ENCODE measurements around the gene PRRC2B.
"Not testable (repeated sequence)": the region's sequence is repeated elsewhere in the genome, so short reads cannot be mapped to it uniquely, and the experiment has no call there.

The PRRC2B gene

DNA sequence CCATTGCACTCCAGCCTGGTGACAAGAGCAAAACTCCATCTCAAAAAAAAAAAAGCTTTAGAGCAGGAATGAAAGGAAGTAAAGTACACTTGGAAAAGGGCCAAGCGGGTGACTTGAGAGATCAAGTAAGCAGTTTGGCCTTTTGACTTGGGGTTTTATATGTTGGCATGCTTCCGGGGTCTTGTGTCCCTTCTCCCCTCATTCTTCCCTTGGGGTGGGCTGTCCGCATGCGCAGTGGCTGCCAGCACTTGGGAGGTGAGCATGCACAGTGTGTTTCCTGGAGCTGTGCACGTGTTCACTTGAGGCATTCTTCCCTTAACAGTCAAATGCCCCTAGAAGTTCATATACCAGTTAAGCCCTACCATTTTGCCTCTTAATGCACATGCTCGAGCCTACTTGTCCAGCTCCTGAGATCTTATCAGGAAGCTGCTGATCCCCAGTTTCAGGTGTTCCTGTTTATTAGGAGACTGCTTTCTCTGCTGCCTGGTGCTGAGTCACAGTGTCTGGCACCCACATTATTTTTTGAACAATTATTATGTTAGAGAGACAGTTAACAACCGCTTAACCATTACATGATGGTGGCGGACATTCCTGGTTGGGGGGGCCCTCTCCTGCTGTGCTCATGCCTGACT is 32.6 kb upstream of the PRRC2B start:
- FAIRE-seq (no peak), DNase-seq (ENCODE audit: insufficient read length, low spot score) (no peak)

DNA sequence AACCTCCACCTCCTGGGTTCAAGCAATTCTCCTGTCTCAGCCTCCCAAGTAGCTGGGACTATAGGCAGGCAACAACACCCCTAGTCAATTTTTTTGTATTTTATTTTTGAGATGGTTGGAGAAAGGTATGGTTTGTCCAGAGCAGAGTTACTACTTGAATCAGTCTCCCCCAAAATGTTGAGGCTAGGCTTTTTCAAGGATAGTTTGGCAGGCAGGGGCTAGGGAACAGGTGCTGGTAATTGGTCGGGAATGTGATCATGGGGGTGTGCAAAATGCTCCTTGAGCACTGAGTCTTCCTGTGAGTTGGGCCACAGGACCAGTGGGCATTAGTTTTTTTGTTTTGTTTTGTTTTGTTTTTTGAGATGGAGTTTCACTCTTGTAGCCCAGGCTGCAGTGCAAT is 28.3 kb upstream of the PRRC2B start:
- FAIRE-seq (no peak), DNase-seq (ENCODE audit: insufficient read length, low spot score) (no peak)
- no peak for TF ChIP-seq TAF1 (IDR thresholded peaks at IDR 0.05; ENCODE audit: low read depth, low read length)
- TF ChIP-seq POLR2AphosphoS5 (IDR thresholded peaks at IDR 0.05; ENCODE audit: low read depth, low read length): no peak
- TF ChIP-seq POU2F2 (IDR thresholded peaks at IDR 0.05; ENCODE audit: low read depth, low read length): no peak

More for the DNA sequence above, 32.6 kb upstream of the PRRC2B start:
- TF ChIP-seq TAF1 (IDR thresholded peaks at IDR 0.05; ENCODE audit: low read depth, low read length): no peak
- TF ChIP-seq POLR2A (IDR thresholded peaks at IDR 0.05; ENCODE audit: low read depth, low read length): no peak

DNA sequence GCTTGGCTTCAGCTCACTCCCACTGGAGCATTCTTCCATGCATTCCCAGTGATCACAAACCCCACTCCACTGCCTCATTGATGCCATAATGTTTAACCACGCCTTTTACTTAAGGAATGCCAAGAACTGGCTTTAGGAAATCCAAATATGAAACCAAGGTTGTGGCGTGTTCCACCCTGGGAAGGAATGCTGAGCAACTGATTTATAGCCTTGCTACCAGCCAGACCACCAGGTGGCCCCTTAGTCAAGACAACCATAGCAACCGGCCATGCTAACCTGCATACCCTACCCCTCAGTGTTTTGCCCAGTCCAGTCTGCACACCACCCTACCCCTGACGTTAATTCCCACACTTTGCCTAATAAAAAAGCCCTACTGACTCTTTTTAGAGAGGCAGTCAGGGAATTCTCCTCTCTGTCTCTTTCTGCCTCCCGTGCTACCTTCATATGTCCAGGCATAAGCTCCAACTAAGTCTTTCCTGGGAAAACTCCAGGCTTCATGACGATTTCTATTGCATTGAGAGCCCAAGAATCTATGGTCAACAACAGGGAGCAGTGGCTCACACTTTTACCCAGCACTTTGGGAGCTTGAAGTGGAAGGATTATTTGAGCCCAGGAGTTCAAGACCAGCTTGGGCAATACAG is 27.0 kb upstream of the PRRC2B start:
- no peak for TF ChIP-seq SPI1 (IDR thresholded peaks at IDR 0.05; ENCODE audit: low read depth, low read length)
- no peak for TF ChIP-seq PAX5 (IDR thresholded peaks at IDR 0.05; ENCODE audit: insufficient read depth, low read length, severe bottlenecking)
- no peak for TF ChIP-seq POU2F2 (IDR thresholded peaks at IDR 0.05; ENCODE audit: low read depth, low read length)
- TF ChIP-seq TAF1 (IDR thresholded peaks at IDR 0.05; ENCODE audit: low read depth, low read length): no peak
- TF ChIP-seq POLR2A (IDR thresholded peaks at IDR 0.05; ENCODE audit: low read depth, low read length): no peak
- no peak for TF ChIP-seq POLR2AphosphoS5 (IDR thresholded peaks at IDR 0.05; ENCODE audit: low read depth, low read length)
- DNase-seq (ENCODE audit: insufficient read length, low spot score) (no peak), FAIRE-seq (no peak)

DNA sequence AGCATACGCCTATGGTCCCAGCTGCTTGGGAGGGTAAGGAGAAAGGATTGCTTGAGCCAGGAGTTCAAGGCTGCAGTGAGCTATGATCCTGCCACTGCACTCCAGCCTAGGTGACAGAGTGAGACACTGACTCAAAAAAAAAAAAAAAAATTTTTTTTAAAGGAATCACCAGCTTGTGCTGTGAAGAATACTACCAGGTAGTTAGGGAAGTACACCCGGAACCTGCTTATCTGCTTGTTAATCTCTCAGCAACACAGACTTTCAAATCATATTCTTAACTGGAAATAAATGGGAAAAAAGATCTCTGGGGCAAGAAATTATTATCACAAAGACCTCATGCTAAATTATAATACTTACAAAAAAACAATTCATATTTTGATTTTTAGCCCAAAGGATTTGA is 26.4 kb upstream of the PRRC2B start:
- TF ChIP-seq POLR2AphosphoS5 (IDR thresholded peaks at IDR 0.05; ENCODE audit: low read depth, low read length) (no peak), POLR2A (IDR thresholded peaks at IDR 0.05; ENCODE audit: low read depth, low read length) (no peak), SPI1 (IDR thresholded peaks at IDR 0.05; ENCODE audit: low read depth, low read length) (no peak), POU2F2 (IDR thresholded peaks at IDR 0.05; ENCODE audit: low read depth, low read length) (no peak), PAX5 (IDR thresholded peaks at IDR 0.05; ENCODE audit: insufficient read depth, low read length, severe bottlenecking) (no peak), TAF1 (IDR thresholded peaks at IDR 0.05; ENCODE audit: low read depth, low read length) (no peak)
- FAIRE-seq: no peak

DNA sequence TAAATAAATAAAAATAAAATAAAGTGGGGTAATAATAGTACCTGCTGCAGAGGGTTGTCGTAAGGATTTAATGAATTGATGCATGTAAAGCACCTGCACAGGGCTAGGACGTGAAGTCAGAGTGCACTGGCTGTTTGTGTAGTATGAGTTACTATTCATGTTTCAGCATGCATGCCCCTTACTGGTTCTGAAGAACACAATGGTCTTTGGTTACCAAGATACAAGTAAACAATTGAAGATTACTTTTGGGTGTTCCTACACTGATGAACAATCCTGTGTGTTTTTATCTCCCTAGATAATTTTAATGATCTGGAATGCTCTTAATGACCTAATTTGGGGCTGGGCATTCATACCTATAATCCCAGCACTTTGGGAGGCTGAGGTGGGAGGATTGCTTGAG is 23.2 kb upstream of the PRRC2B start:
- TF ChIP-seq SPI1 (IDR thresholded peaks at IDR 0.05; ENCODE audit: low read depth, low read length) (no peak), POLR2AphosphoS5 (IDR thresholded peaks at IDR 0.05; ENCODE audit: low read depth, low read length) (no peak), POLR2A (IDR thresholded peaks at IDR 0.05; ENCODE audit: low read depth, low read length) (no peak), POU2F2 (IDR thresholded peaks at IDR 0.05; ENCODE audit: low read depth, low read length) (no peak), TAF1 (IDR thresholded peaks at IDR 0.05; ENCODE audit: low read depth, low read length) (no peak), PAX5 (IDR thresholded peaks at IDR 0.05; ENCODE audit: insufficient read depth, low read length, severe bottlenecking) (no peak)
- no peak for FAIRE-seq
- no peak for DNase-seq (ENCODE audit: insufficient read length, low spot score)

More for the DNA sequence above, 26.4 kb upstream of the PRRC2B start:
- DNase-seq (ENCODE audit: insufficient read length, low spot score): no peak

GRCh38 chr9:131372599-131372973 is 21.3 kb upstream of the PRRC2B start:
- not testable (repeated sequence) for FAIRE-seq; DNase-seq (ENCODE audit: insufficient read length, low spot score)

- not testable (repeated sequence) for FAIRE-seq; DNase-seq (ENCODE audit: insufficient read length, low spot score)
Observed at GRCh38 chr9:131374638-131375037, 19.2 kb upstream of the PRRC2B start.

- DNase-seq (ENCODE audit: insufficient read length, low spot score) (no peak), FAIRE-seq (no peak)
- TF ChIP-seq POLR2A (IDR thresholded peaks at IDR 0.05; ENCODE audit: low read depth, low read length) (no peak), TAF1 (IDR thresholded peaks at IDR 0.05; ENCODE audit: low read depth, low read length) (no peak), SPI1 (IDR thresholded peaks at IDR 0.05; ENCODE audit: low read depth, low read length) (no peak), PAX5 (IDR thresholded peaks at IDR 0.05; ENCODE audit: insufficient read depth, low read length, severe bottlenecking) (no peak), POLR2AphosphoS5 (IDR thresholded peaks at IDR 0.05; ENCODE audit: low read depth, low read length) (no peak)
Observed at GRCh38 chr9:131379056-131379455, 14.8 kb upstream of the PRRC2B start.

- FAIRE-seq (no peak), DNase-seq (ENCODE audit: insufficient read length, low spot score) (no peak)
- TF ChIP-seq POLR2A (IDR thresholded peaks at IDR 0.05; ENCODE audit: low read depth, low read length): no peak
- TF ChIP-seq TAF1 (IDR thresholded peaks at IDR 0.05; ENCODE audit: low read depth, low read length): no peak
- TF ChIP-seq SPI1 (IDR thresholded peaks at IDR 0.05; ENCODE audit: low read depth, low read length): no peak
- no peak for TF ChIP-seq POLR2AphosphoS5 (IDR thresholded peaks at IDR 0.05; ENCODE audit: low read depth, low read length)
- TF ChIP-seq POU2F2 (IDR thresholded peaks at IDR 0.05; ENCODE audit: low read depth, low read length): no peak
- no peak for TF ChIP-seq PAX5 (IDR thresholded peaks at IDR 0.05; ENCODE audit: insufficient read depth, low read length, severe bottlenecking)
Observed at GRCh38 chr9:131382850-131383729, 10.8 kb upstream of the PRRC2B start.

DNA sequence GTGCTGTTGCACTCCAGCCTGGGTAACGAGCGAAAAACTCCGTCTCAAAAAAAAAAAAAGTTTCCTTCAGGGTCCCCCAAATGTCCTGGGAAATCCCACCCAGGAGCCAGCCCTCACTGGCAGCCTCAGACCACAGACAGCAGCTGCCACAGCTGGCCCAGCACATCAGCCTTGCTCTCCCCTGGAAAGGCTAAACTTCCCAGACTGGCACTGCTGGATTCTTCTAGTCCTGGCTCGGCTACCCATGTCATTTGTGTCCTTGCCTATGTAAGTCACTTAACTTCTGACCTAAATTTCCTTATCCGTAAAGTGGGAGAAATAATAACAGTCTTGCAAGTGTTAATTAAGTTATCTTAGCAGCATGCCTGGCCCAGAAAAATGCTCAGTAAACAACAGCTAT is 8.6 kb upstream of the PRRC2B start:
- TF ChIP-seq PAX5 (IDR thresholded peaks at IDR 0.05; ENCODE audit: insufficient read depth, low read length, severe bottlenecking): no peak
- no peak for TF ChIP-seq POLR2AphosphoS5 (IDR thresholded peaks at IDR 0.05; ENCODE audit: low read depth, low read length)
- TF ChIP-seq TAF1 (IDR thresholded peaks at IDR 0.05; ENCODE audit: low read depth, low read length): no peak
- no peak for TF ChIP-seq POU2F2 (IDR thresholded peaks at IDR 0.05; ENCODE audit: low read depth, low read length)
- TF ChIP-seq POLR2A (IDR thresholded peaks at IDR 0.05; ENCODE audit: low read depth, low read length): no peak
- no peak for TF ChIP-seq SPI1 (IDR thresholded peaks at IDR 0.05; ENCODE audit: low read depth, low read length)
- FAIRE-seq: no peak
- DNase-seq (ENCODE audit: insufficient read length, low spot score): no peak

Measured in GM12891 (cell line).